Measurements from ENCODE around the gene FOXRED1. TPM values are rescaled to one million over a fixed set of nuclear protein-coding genes. Genes with fewer than 3 reads are reported as not detected.
A peak's percentile ranks its signal among the peaks of the same experiment; 100 is the strongest.

FOXRED1 gene
- total and polyA plus RNA-seq, 2 of the 13 experiments (the other 11 are each of a cell fraction or from before 2014, with no cell fraction given), result 29.6 to 42.9 TPM

DNA sequence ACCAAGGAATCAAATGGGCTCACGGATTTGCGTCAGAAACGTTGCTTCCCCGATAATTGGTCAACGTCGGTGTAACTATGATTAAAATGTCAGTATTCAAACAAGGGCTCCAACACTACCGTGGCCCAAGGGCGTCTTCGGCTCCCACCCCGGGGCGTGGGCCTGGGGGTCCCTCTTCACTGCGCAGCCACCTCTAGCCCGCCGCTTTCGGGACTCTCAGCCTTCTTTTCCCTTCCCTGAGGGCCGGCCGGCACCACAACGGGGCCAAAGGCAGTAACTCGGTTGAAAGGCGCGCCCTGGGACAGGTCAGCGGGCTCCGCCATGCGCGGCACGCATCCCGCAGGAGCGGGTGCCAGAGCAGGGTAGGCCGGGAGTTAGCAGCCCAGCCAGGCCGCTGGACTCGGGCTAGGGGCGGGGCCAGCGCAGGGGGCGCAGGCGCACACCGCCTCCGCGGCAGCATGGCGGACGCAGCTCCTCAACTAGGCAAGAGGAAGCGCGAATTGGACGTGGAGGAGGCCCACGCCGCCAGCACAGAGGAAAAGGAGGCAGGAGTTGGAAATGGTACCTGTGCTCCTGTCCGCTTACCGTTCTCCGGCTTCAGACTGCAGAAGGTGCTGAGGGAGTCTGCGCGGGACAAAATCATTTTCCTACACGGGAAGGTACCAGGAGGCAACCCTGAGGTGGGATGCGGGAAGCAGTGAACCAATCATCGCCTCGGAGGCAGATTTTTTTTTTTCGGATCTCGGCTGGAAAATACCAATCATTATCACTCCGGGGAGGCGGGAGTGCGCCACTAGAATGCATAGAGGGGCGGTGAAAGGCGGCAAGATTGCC is 34.9 kb downstream of the FOXRED1 start, which contains the start of gene DCPS (continued):
- TF ChIP-seq, protein P1, sequence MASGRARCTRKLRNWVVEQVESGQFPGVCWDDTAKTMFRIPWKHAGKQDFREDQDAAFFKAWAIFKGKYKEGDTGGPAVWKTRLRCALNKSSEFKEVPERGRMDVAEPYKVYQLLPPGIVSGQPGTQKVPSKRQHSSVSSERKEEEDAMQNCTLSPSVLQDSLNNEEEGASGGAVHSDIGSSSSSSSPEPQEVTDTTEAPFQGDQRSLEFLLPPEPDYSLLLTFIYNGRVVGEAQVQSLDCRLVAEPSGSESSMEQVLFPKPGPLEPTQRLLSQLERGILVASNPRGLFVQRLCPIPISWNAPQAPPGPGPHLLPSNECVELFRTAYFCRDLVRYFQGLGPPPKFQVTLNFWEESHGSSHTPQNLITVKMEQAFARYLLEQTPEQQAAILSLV (CRISPR knock-in tag; IDR thresholded peaks at IDR 0.05; ENCODE audit: borderline replicate concordance), result peak; percentile 93

DNA sequence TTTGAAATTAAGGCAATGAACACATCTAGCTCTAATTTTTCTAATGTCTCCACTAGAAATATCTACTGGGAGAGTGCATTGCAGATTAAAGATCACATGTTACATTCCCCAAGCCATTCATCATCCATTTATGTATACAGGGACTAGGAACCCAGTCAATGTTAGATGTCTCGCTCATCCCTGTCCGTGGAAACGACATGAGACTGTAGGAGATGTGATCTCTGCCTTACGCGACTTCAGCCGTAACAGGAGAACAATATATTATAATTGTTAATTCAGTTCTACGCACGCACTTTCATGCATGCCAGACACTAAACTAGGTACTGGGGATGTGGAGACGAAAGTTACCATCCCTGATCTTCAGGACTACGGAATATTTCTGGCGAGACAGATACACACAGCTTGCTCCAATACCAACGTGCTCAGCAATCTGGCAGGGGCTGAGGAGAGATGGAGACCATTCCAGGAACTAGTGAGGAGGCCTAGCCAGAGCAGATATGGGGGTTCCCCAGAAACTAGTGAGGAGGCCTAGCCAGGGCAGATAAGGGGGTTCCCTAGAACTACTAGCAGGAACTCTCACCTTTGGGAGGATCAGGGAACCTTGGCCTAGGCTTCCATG is 35.6 kb downstream of the FOXRED1 start:
- peak overlapping the region; percentile 72 to 88 (median 78) for H3K4me3 ChIP-seq (replicated peaks in 1 of 3; ENCODE audit: insufficient read depth in 1 of 3, low read depth in 2 of 3, low read length in 3 of 3)
- intact Hi-C loops (cut with micrococcal nuclease; ENCODE audit: unreplicated experiment), result loop anchor here (1.0 kb wide), 1 partner anchor 21 kb away; the partner anchor contains the start of gene TIRAP
- ATAC-seq (peak; percentile 20), FAIRE-seq (no peak), DNase-seq (ENCODE audit: low spot score) (no peak)
- peaks cover 20% of the 10 kb centered on the region for H3K4me1 ChIP-seq (ENCODE audit: insufficient read depth, low read length)
- no peaks in the 10 kb centered on the region for H3K79me2 ChIP-seq (ENCODE audit: insufficient read depth, low read length)
- H4K20me1 ChIP-seq (ENCODE audit: insufficient read depth, low read length), result no peaks in the 10 kb centered on the region
- WGBS (ENCODE audit: low lambda C conversion rate), result 67% methylated on average over 12 of the region's 12 CpGs
- peak overlapping the region; percentile 96 for H3K9ac ChIP-seq (ENCODE audit: insufficient read depth, low read depth, low read length)
- CTCF ChIA-PET (ENCODE audit: low intra/inter-chr PET ratio, low total read pairs), result no interaction called here
- POLR2A ChIA-PET, result interaction anchor here (0.9 to 1.8 kb wide), 13 partner anchors 10 to 380 kb away, joined by 3 to 24 read pairs (median 4); partner anchors contain the start of genes ST3GAL4 and TIRAP
- peaks cover 0 to 1% of the 10 kb centered on the region in 2 experiments; a peak in 1 of 5 replicates for H3K36me3 ChIP-seq (replicated peaks in 1 of 2; ENCODE audit: control insufficient read depth in 1 of 2, insufficient read depth in 2 of 2, low read length in 2 of 2)
- H3K27me3 ChIP-seq (ENCODE audit: control insufficient read depth in 1 of 2, insufficient read depth in 2 of 2, low read length in 2 of 2), result no peaks in the 10 kb centered on the region
- H2AFZ ChIP-seq (ENCODE audit: low read length), result peak overlapping the region; percentile 80
- BruUV-seq (replicated peaks), result TSS peak; percentile 83
- peak overlapping the region; percentile 86 for H3K27ac ChIP-seq (ENCODE audit: extremely low read length, insufficient read depth, low read length)
- H3K9me3 ChIP-seq (ENCODE audit: low read length), result no peaks in the 10 kb centered on the region
- peak overlapping the region; percentile 90 for H3K4me2 ChIP-seq (ENCODE audit: low read depth, low read length)
- in situ Hi-C loops (cut with HindIII; ENCODE audit: extremely low pct_ligation_motif_present, low pct_unique_long_range_greater_than_20kb), result loop anchor here (10.0 kb wide), 1 partner anchor 170 kb away; no protein-coding TSS in a partner anchor
- TF ChIP-seq PCBP2 (optimal IDR thresholded peaks at IDR 0.05; ENCODE audit: low read depth, low read length, poor library complexity, severe bottlenecking) (no peak), ZNF354B (CRISPR knock-in tag; IDR thresholded peaks at IDR 0.05) (no peak), HNF4A (CRISPR knock-in tag; IDR thresholded peaks at IDR 0.05) (no peak), ZNF747 (CRISPR knock-in tag; IDR thresholded peaks at IDR 0.05; ENCODE audit: borderline replicate concordance) (0 out of 2 replicates have a peak, but pooled peaks have one; percentile 1), ZBTB38 (CRISPR knock-in tag; IDR thresholded peaks at IDR 0.05) (peak; percentile 36; the same call in 1 of the 2 replicates), ZNF205 (CRISPR knock-in tag; IDR thresholded peaks at IDR 0.05) (no peak)

Data from HepG2 (cell line).